Measurements from ENCODE around the gene FUT6. TPM values are rescaled to one million over a fixed set of nuclear protein-coding genes. Genes with fewer than 3 reads are reported as not detected.
A peak's percentile ranks its signal among the peaks of the same experiment; 100 is the strongest.

Gene FUT6
- total RNA-seq, 1 experiment from 2014 or later: not detected

GRCh38 chr19:5881543-5882299, 42.2 kb upstream of the FUT6 start:
- intact Hi-C loops (cut with micrococcal nuclease): no loop called here
- no peaks in the 10 kb centered on the region for H3K4me1 Mint-ChIP-seq (ENCODE audit: insufficient read depth, unreplicated experiment)
- H3K4me3 Mint-ChIP-seq (ENCODE audit: unreplicated experiment): no peak overlapping the region
- no peaks in the 10 kb centered on the region for H3K36me3 Mint-ChIP-seq (ENCODE audit: insufficient read depth, unreplicated experiment)
- no peak for DNase-seq (ENCODE audit: unreplicated experiment)
- no peaks in the 10 kb centered on the region for H3K27me3 Mint-ChIP-seq (ENCODE audit: insufficient read depth, unreplicated experiment)
- H3K27ac Mint-ChIP-seq (ENCODE audit: low read depth, unreplicated experiment): no peak overlapping the region
- ChIA-PET CTCF (no interaction called here), POLR2A (interaction anchor here (0.5 to 2.0 kb wide), 3 partner anchors 10 to 87 kb away, joined by 3 to 9 read pairs (median 4); partner anchors contain the start of gene NDUFA11)
- no TSS peak for BruUV-seq (replicated peaks)
- TF ChIP-seq CTCF (IDR thresholded peaks at IDR 0.05; ENCODE audit: unreplicated experiment): no peak
- no peaks in the 10 kb centered on the region for H3K9me3 Mint-ChIP-seq (ENCODE audit: unreplicated experiment)

- no peak overlapping the region for H3K4me3 Mint-ChIP-seq (ENCODE audit: unreplicated experiment)
- H3K27me3 Mint-ChIP-seq (ENCODE audit: insufficient read depth, unreplicated experiment): no peaks in the 10 kb centered on the region
- H3K9me3 Mint-ChIP-seq (ENCODE audit: unreplicated experiment): no peaks in the 10 kb centered on the region
- no peaks in the 10 kb centered on the region for H3K4me1 Mint-ChIP-seq (ENCODE audit: insufficient read depth, unreplicated experiment)
- H3K27ac Mint-ChIP-seq (ENCODE audit: low read depth, unreplicated experiment): no peak overlapping the region
- BruUV-seq (replicated peaks): no TSS peak
- no peaks in the 10 kb centered on the region for H3K36me3 Mint-ChIP-seq (ENCODE audit: insufficient read depth, unreplicated experiment)
- POLR2A ChIA-PET: interaction anchor here (1.0 kb wide), 1 partner anchor 22 kb away, joined by 4 read pairs; no protein-coding TSS in a partner anchor
- peak; percentile 51 for DNase-seq (ENCODE audit: unreplicated experiment)
- CTCF ChIA-PET: interaction anchor here (0.6 kb wide), 1 partner anchor 1255 kb away, joined by 3 read pairs; no protein-coding TSS in a partner anchor
- intact Hi-C loops (cut with micrococcal nuclease): no loop called here
- TF ChIP-seq CTCF (IDR thresholded peaks at IDR 0.05; ENCODE audit: unreplicated experiment): no peak
These were observed 41.1 kb upstream of the FUT6 start for GRCh38 chr19:5880604-5881078.

GRCh38 chr19:5880196-5880595, 40.7 kb upstream of the FUT6 start:
- Mint-ChIP-seq H3K4me1 (ENCODE audit: insufficient read depth, unreplicated experiment) (no peaks in the 10 kb centered on the region), H3K27ac (ENCODE audit: low read depth, unreplicated experiment) (no peak overlapping the region), H3K9me3 (ENCODE audit: unreplicated experiment) (no peaks in the 10 kb centered on the region), H3K36me3 (ENCODE audit: insufficient read depth, unreplicated experiment) (no peaks in the 10 kb centered on the region), H3K4me3 (ENCODE audit: unreplicated experiment) (no peak overlapping the region), H3K27me3 (ENCODE audit: insufficient read depth, unreplicated experiment) (no peaks in the 10 kb centered on the region)
- POLR2A ChIA-PET: interaction anchor here (1.0 kb wide), 1 partner anchor 23 kb away, joined by 4 read pairs; no protein-coding TSS in a partner anchor
- CTCF ChIA-PET: interaction anchor here (0.6 to 0.7 kb wide), 2 partner anchors 407 to 1254 kb away, joined by 3 read pairs; no protein-coding TSS in a partner anchor
- DNase-seq (ENCODE audit: unreplicated experiment): no peak
- no peak for TF ChIP-seq CTCF (IDR thresholded peaks at IDR 0.05; ENCODE audit: unreplicated experiment)
- intact Hi-C loops (cut with micrococcal nuclease): no loop called here
- BruUV-seq (replicated peaks): no TSS peak

GRCh38 chr19:5877882-5878281, 38.4 kb upstream of the FUT6 start:
- intact Hi-C loops (cut with micrococcal nuclease): no loop called here
- no TSS peak for BruUV-seq (replicated peaks)
- Mint-ChIP-seq H3K4me1 (ENCODE audit: insufficient read depth, unreplicated experiment) (no peaks in the 10 kb centered on the region), H3K4me3 (ENCODE audit: unreplicated experiment) (no peak overlapping the region), H3K36me3 (ENCODE audit: insufficient read depth, unreplicated experiment) (no peaks in the 10 kb centered on the region), H3K27me3 (ENCODE audit: insufficient read depth, unreplicated experiment) (no peaks in the 10 kb centered on the region), H3K27ac (ENCODE audit: low read depth, unreplicated experiment) (no peak overlapping the region), H3K9me3 (ENCODE audit: unreplicated experiment) (no peaks in the 10 kb centered on the region)
- ChIA-PET POLR2A (no interaction called here), CTCF (interaction anchor here (0.5 kb wide), 1 partner anchor 74 kb away, joined by 3 read pairs; no protein-coding TSS in a partner anchor)
- no peak for TF ChIP-seq CTCF (IDR thresholded peaks at IDR 0.05; ENCODE audit: unreplicated experiment)
- DNase-seq (ENCODE audit: unreplicated experiment): no peak

Measured in MCF 10A (cell line).